Muscle of leg (tissue), 11 donors: ENCODE data around the gene CLDN9. TPM values are rescaled to one million over a fixed set of nuclear protein-coding genes. Genes with fewer than 3 reads are reported as not detected.
A peak's percentile ranks its signal among the peaks of the same experiment; 100 is the strongest.

ENCODE experiments used
- DNase-seq: peaks from one replicate; pipeline ENCODE4 v3.0.0; 2013
- H3K27ac ChIP-seq: one replicate; pipeline ENCODE4 v1.5.1; 2013; ENCODE audit warnings: mild to moderate bottlenecking, low read length, control low read depth
- H3K27me3 ChIP-seq: one replicate; pipeline ENCODE4 v1.6.1; 2013; ENCODE audit warnings: low read length; ENCODE audit not compliant: control insufficient read depth, insufficient read depth
- H3K36me3 ChIP-seq: one replicate; pipeline ENCODE4 v1.6.1; 2013; ENCODE audit warnings: low read length; ENCODE audit not compliant: control insufficient read depth, insufficient read depth
- H3K4me1 ChIP-seq: one replicate; pipeline ENCODE4 v1.6.1; 2013; ENCODE audit warnings: low read length; ENCODE audit not compliant: control insufficient read depth, insufficient read depth
- H3K4me3 ChIP-seq: one replicate; pipeline ENCODE4 v1.5.1; 2013; ENCODE audit warnings: low read length, control low read depth
- H3K9me3 ChIP-seq: replicated peaks from 2 replicates; pipeline ENCODE4 v1.6.1; 2013; ENCODE audit warnings: low read depth, low read length; ENCODE audit not compliant: control insufficient read depth
- WGBS: methylation state at CpG from one replicate; pipeline ENCODE4 v1.1.5; 2013; ENCODE audit warnings: missing lambda C conversion rate; ENCODE audit not compliant: insufficient coverage; 5-methylcytosine and 5-hydroxymethylcytosine counted together
- polyA plus RNA-seq, 8 donors: library from polyadenylated mRNA; unstranded; fragments of 120-200 nt; gene quantifications; one replicate each; pipeline versions ENCODE4 v1.2.1 to v1.2.3, GENCODE V29; 2013; ENCODE audit warnings: inconsistent platforms in 1 of 8, low replicate concordance in 1 of 8; ENCODE audit not compliant: insufficient read length in 8 of 8, insufficient read depth in 1 of 8
- total RNA-seq: library from RNA; stranded (reverse); fragments of 120-200 nt; gene quantifications from one replicate; pipeline ENCODE4 v1.2.4, GENCODE V29; 2013

The CLDN9 gene
- total and polyA plus RNA-seq, 9 donors: 0.36 to 3.0 (median 1.4) TPM

GRCh38 chr16:2968368-2968737 is 44.4 kb upstream of the CLDN9 start:
- WGBS: 12% methylated on average over 17 of the region's 18 CpGs
- Histone ChIP-seq H3K9me3 (no peaks in the 10 kb centered on the region), H3K27ac (no peak overlapping the region), H3K4me1 (peaks cover 71% of the 10 kb centered on the region), H3K36me3 (peaks cover 6% of the 10 kb centered on the region), H3K4me3 (peak overlapping the region; percentile 41), H3K27me3 (peaks cover 57% of the 10 kb centered on the region)
- no peak for DNase-seq

- Histone ChIP-seq H3K4me1 (peaks cover 69% of the 10 kb centered on the region), H3K36me3 (peaks cover 10% of the 10 kb centered on the region), H3K27ac (no peak within 1 kb of the TSS), H3K4me3 (peak within 1 kb of the TSS; percentile 52), H3K27me3 (peaks cover 51% of the 10 kb centered on the region), H3K9me3 (no peaks in the 10 kb centered on the region)
- 1% methylated on average over 98 of the region's 98 CpGs for WGBS
- peak; percentile 94 for DNase-seq
Observed at GRCh38 chr16:2968738-2969544, 43.8 kb upstream of the CLDN9 start, which contains the start of gene PAQR4. Gene PAQR4 (plus strand): TSS chr16:2969348. CDS start chr16:2969675, 327 bp downstream.

- under 1% methylated on average over 69 of the region's 83 CpGs for WGBS
- Histone ChIP-seq H3K36me3 (peaks cover 17% of the 10 kb centered on the region), H3K27ac (no peak overlapping the region), H3K4me1 (peaks cover 60% of the 10 kb centered on the region), H3K9me3 (no peaks in the 10 kb centered on the region), H3K27me3 (peaks cover 42% of the 10 kb centered on the region), H3K4me3 (peak overlapping the region; percentile 52)
- no peak for DNase-seq
Observed at GRCh38 chr16:2969545-2970521, 42.9 kb upstream of the CLDN9 start.

GRCh38 chr16:2970563-2970962 is 42.2 kb upstream of the CLDN9 start:
- Histone ChIP-seq H3K4me1 (peaks cover 55% of the 10 kb centered on the region), H3K36me3 (peaks cover 23% of the 10 kb centered on the region), H3K9me3 (no peaks in the 10 kb centered on the region), H3K27ac (no peak overlapping the region), H3K4me3 (peak overlapping the region; percentile 52), H3K27me3 (peaks cover 35% of the 10 kb centered on the region)
- no peak for DNase-seq
- 79% methylated on average over 2 of the region's 6 CpGs for WGBS

GRCh38 chr16:2971134-2971984 is 41.4 kb upstream of the CLDN9 start:
- Histone ChIP-seq H3K27me3 (peaks cover 27% of the 10 kb centered on the region), H3K36me3 (peaks cover 29% of the 10 kb centered on the region), H3K27ac (no peak overlapping the region), H3K4me3 (no peak overlapping the region), H3K4me1 (peaks cover 50% of the 10 kb centered on the region), H3K9me3 (no peaks in the 10 kb centered on the region)
- 89% methylated on average over 33 of the region's 35 CpGs for WGBS
- no peak for DNase-seq

- Histone ChIP-seq H3K9me3 (no peaks in the 10 kb centered on the region), H3K27ac (no peak overlapping the region), H3K36me3 (peaks cover 29% of the 10 kb centered on the region), H3K27me3 (peaks cover 20% of the 10 kb centered on the region), H3K4me1 (peaks cover 46% of the 10 kb centered on the region), H3K4me3 (no peak overlapping the region)
- DNase-seq: no peak
- WGBS: 67% methylated on average over 13 of the region's 15 CpGs
Observed at GRCh38 chr16:2971985-2972784, 40.5 kb upstream of the CLDN9 start.

- H3K4me1 ChIP-seq: peaks cover 40% of the 10 kb centered on the region
- no peak for DNase-seq
- WGBS: 48% methylated on average over 3 of the region's 5 CpGs
- H3K9me3 ChIP-seq: no peaks in the 10 kb centered on the region
- H3K4me3 ChIP-seq: no peak overlapping the region
- peaks cover 11% of the 10 kb centered on the region for H3K27me3 ChIP-seq
- H3K36me3 ChIP-seq: peaks cover 29% of the 10 kb centered on the region
- no peak overlapping the region for H3K27ac ChIP-seq
Observed at GRCh38 chr16:2973093-2973492, 39.6 kb upstream of the CLDN9 start.

- no peak overlapping the region for H3K4me3 ChIP-seq
- H3K4me1 ChIP-seq: peaks cover 34% of the 10 kb centered on the region
- no peak for DNase-seq
- peaks cover 4% of the 10 kb centered on the region for H3K27me3 ChIP-seq
- H3K27ac ChIP-seq: no peak overlapping the region
- peaks cover 29% of the 10 kb centered on the region for H3K36me3 ChIP-seq
- no peaks in the 10 kb centered on the region for H3K9me3 ChIP-seq
- 79% methylated on average over 15 of the region's 17 CpGs for WGBS
Observed at GRCh38 chr16:2973605-2974318, 39.0 kb upstream of the CLDN9 start.
